GM12878 (cell line): Measurements from ENCODE around the gene POU5F1.

Experiments
- CEBPB ChIP-seq, 2 experiments: fragments of 150-350 bp in 1 of 2; IDR thresholded peaks; 2 replicates each; pipeline ENCODE4 v1.6.1; 2012 to 2014; ENCODE audit warnings: low read depth in 2 of 2, low read length in 2 of 2, borderline replicate concordance in 1 of 2, inconsistent platforms in 1 of 2
- EP300 ChIP-seq, 2 experiments: fragments of 150-350 bp in 1 of 2; IDR thresholded peaks; 2 replicates each; pipeline ENCODE4 v1.6.1; 2011 to 2012; ENCODE audit warnings: low read depth in 2 of 2, low read length in 2 of 2, borderline replicate concordance in 1 of 2, improper control_type of control experiment in 1 of 2, inconsistent platforms in 1 of 2; ENCODE audit not compliant: control insufficient read depth in 1 of 2
- FOXM1 ChIP-seq: IDR thresholded peaks from 2 replicates; pipeline ENCODE4 v1.6.1; 2012; ENCODE audit warnings: low read depth, mild to moderate bottlenecking, inconsistent platforms, low read length, moderate library complexity
- HDAC2 ChIP-seq: fragments of 200-600 bp; sonication (generic); IDR thresholded peaks from 2 replicates; pipeline ENCODE4 v1.6.1; 2017
- POLR2AphosphoS5 ChIP-seq: IDR thresholded peaks from 2 replicates; pipeline ENCODE4 v1.6.1; 2011; ENCODE audit warnings: mild to moderate bottlenecking, low read length, inconsistent platforms
- TAF1 ChIP-seq: IDR thresholded peaks from 2 replicates; pipeline ENCODE4 v1.6.1; 2011; ENCODE audit warnings: mild to moderate bottlenecking, low read depth, low read length, borderline replicate concordance
- ZNF274 ChIP-seq: IDR thresholded peaks from one replicate; pipeline ENCODE4 v1.8.0; 2011; ENCODE audit not compliant: insufficient read length, insufficient read depth
- TF ChIP-seq, protein P1 (sequence below), 3 experiments: IDR thresholded peaks in 2 of 3; conservative IDR thresholded peaks in 1 of 3; 2 replicates each; pipeline ENCODE4 v1.5.1; 2011; ENCODE audit warnings: low read depth in 3 of 3, low read length in 3 of 3, mild to moderate bottlenecking in 3 of 3, control low read depth in 2 of 3, moderate library complexity in 2 of 3, inconsistent platforms in 1 of 3, mixed read lengths in 1 of 3; ENCODE audit not compliant: control insufficient read depth in 2 of 3, insufficient read depth in 1 of 3; ENCODE audit errors: extremely low read depth in 1 of 3
- TF ChIP-seq, protein P2 (sequence below): IDR thresholded peaks from 2 replicates; pipeline ENCODE4 v1.6.1; 2011; ENCODE audit warnings: borderline replicate concordance, low read depth, mild to moderate bottlenecking, moderate library complexity, mixed read lengths, low read length; ENCODE audit not compliant: insufficient read depth; ENCODE audit errors: extremely low read length
- TF ChIP-seq, protein P3 (sequence below): IDR thresholded peaks from 2 replicates; pipeline ENCODE4 v1.6.1; 2012; ENCODE audit warnings: mild to moderate bottlenecking, low read depth, low read length

DNA sequence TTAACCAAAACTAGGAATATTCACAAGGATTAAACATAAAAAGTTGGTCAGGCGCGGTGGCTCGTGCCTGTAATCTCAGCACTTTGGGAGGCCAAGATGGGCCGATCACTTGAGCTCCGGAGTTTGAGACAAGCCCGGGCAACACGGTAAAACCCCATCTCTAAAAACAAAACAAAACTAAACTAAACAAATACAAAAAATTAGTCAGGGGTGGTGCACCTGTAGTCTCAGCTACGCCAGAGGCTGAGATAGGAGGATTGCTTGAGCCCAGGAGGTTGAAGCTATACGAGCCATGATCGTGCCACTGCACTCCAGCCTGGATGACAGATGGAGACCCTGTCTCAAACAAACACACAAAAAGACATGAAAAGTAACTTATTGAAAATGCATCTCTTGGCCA, 34.8 kb downstream of the POU5F1 start:
- TF ChIP-seq, protein P1, sequence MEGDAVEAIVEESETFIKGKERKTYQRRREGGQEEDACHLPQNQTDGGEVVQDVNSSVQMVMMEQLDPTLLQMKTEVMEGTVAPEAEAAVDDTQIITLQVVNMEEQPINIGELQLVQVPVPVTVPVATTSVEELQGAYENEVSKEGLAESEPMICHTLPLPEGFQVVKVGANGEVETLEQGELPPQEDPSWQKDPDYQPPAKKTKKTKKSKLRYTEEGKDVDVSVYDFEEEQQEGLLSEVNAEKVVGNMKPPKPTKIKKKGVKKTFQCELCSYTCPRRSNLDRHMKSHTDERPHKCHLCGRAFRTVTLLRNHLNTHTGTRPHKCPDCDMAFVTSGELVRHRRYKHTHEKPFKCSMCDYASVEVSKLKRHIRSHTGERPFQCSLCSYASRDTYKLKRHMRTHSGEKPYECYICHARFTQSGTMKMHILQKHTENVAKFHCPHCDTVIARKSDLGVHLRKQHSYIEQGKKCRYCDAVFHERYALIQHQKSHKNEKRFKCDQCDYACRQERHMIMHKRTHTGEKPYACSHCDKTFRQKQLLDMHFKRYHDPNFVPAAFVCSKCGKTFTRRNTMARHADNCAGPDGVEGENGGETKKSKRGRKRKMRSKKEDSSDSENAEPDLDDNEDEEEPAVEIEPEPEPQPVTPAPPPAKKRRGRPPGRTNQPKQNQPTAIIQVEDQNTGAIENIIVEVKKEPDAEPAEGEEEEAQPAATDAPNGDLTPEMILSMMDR (IDR thresholded peaks at IDR 0.05 in 2 of 3, conservative IDR thresholded peaks at IDR 0.05 in 1 of 3; ENCODE audit: control insufficient read depth in 2 of 3, extremely low read depth in 1 of 3, insufficient read depth in 1 of 3, low read depth in 3 of 3, low read length in 3 of 3) = no peak
- TF ChIP-seq TAF1 (no peak), CEBPB (IDR thresholded peaks at IDR 0.05; ENCODE audit: borderline replicate concordance in 1 of 2, low read depth in 2 of 2, low read length in 2 of 2) (no peak), HDAC2 (no peak), ZNF274 (no peak), POLR2AphosphoS5 (no peak), EP300 (IDR thresholded peaks at IDR 0.05; ENCODE audit: borderline replicate concordance in 1 of 2, control insufficient read depth in 1 of 2, low read depth in 2 of 2, low read length in 2 of 2) (no peak), FOXM1 (no peak)
- TF ChIP-seq, protein P2, sequence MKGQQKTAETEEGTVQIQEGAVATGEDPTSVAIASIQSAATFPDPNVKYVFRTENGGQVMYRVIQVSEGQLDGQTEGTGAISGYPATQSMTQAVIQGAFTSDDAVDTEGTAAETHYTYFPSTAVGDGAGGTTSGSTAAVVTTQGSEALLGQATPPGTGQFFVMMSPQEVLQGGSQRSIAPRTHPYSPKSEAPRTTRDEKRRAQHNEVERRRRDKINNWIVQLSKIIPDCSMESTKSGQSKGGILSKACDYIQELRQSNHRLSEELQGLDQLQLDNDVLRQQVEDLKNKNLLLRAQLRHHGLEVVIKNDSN = no peak
- TF ChIP-seq, protein P3, sequence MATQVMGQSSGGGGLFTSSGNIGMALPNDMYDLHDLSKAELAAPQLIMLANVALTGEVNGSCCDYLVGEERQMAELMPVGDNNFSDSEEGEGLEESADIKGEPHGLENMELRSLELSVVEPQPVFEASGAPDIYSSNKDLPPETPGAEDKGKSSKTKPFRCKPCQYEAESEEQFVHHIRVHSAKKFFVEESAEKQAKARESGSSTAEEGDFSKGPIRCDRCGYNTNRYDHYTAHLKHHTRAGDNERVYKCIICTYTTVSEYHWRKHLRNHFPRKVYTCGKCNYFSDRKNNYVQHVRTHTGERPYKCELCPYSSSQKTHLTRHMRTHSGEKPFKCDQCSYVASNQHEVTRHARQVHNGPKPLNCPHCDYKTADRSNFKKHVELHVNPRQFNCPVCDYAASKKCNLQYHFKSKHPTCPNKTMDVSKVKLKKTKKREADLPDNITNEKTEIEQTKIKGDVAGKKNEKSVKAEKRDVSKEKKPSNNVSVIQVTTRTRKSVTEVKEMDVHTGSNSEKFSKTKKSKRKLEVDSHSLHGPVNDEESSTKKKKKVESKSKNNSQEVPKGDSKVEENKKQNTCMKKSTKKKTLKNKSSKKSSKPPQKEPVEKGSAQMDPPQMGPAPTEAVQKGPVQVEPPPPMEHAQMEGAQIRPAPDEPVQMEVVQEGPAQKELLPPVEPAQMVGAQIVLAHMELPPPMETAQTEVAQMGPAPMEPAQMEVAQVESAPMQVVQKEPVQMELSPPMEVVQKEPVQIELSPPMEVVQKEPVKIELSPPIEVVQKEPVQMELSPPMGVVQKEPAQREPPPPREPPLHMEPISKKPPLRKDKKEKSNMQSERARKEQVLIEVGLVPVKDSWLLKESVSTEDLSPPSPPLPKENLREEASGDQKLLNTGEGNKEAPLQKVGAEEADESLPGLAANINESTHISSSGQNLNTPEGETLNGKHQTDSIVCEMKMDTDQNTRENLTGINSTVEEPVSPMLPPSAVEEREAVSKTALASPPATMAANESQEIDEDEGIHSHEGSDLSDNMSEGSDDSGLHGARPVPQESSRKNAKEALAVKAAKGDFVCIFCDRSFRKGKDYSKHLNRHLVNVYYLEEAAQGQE = no peak
